HK-2 (cell line): ENCODE measurements around the gene SUPV3L1.
A peak's percentile ranks its signal among the peaks of the same experiment; 100 is the strongest.
"Not testable (repeated sequence)": the region's sequence is repeated elsewhere in the genome, so short reads cannot be mapped to it uniquely, and the experiment has no call there.

Source experiments
- DNase-seq: peaks from one replicate; pipeline ENCODE4 v3.0.0-alpha.2; 2018; ENCODE audit not compliant: unreplicated experiment

Gene SUPV3L1

GRCh38 chr10:69230128-69230527 lies 50.1 kb downstream of the SUPV3L1 start:
- no peak for DNase-seq

DNA sequence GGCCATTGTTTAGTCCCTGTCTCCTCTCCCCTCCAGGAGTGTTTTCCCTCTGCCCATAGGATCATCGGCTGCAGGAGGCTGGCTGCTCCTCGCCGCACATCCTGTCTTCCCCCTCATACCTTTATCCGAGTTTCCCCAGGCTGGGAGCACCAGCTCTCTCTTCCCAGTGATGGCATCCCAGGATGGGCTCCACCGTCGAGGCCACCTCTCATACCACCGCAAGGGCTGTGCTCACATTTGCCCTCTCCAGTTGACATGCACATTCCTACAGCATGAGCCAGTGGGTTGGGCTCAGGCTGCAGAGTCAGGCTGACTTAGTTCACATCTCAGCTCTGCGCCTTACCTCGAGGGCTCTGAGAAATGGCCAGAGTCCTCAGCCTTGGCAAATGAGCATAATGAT lies 52.2 kb downstream of the SUPV3L1 start:
- DNase-seq, result peak; percentile 54

DNA sequence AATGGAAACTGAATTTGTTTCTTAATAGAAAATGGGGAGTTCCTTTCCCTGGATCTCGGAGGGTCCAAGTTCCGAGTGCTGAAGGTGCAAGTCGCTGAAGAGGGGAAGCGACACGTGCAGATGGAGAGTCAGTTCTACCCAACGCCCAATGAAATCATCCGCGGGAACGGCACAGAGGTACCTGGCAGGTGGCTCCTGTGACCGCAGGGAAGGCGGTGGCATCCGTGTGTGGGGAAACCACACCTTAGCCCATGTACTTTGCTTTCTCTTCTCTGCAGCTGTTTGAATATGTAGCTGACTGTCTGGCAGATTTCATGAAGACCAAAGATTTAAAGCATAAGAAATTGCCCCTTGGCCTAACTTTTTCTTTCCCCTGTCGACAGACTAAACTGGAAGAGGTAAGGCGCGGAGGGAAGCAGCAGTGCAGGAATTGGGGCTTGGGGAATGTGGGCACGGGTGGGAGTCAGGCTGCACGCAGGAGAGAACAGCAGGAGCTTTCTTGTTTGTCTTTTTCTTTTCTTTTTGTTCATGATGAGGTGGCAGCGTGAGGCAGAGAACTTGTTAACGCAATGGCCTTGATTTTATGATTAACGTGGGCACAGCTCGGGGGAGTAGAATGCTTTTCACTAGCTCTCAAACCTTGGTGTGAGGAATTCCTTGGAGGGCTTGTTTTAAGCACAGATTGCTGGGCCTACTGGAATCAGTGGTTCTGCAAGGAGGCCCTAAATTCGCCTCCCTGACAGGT lies 52.9 kb downstream of the SUPV3L1 start:
- no peak for DNase-seq

- no peak for DNase-seq
Observed at GRCh38 chr10:69234447-69234846, 54.4 kb downstream of the SUPV3L1 start.

- peak; percentile 89 for DNase-seq
Observed at GRCh38 chr10:69237528-69238159, 57.6 kb downstream of the SUPV3L1 start.

DNA sequence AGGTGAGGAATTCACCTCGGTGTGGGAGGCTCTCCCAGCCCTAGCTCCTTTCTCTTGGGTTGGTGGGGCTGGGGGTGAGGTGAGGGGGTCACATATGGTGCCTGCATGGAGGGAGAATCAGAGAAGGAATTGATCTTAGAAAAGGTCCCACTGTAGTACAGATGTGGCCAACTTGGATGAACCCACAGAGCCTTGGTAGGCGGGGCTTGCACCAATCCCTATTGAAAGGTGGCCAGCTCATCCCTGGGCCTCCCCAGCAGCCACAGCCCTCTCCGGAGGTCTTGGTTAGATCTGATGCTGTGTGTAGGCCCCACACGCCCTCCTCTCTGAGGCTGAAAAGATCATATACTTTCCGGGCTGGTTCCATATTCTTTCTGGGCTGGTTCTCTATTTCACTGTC lies 59.1 kb downstream of the SUPV3L1 start:
- no peak for DNase-seq

DNA sequence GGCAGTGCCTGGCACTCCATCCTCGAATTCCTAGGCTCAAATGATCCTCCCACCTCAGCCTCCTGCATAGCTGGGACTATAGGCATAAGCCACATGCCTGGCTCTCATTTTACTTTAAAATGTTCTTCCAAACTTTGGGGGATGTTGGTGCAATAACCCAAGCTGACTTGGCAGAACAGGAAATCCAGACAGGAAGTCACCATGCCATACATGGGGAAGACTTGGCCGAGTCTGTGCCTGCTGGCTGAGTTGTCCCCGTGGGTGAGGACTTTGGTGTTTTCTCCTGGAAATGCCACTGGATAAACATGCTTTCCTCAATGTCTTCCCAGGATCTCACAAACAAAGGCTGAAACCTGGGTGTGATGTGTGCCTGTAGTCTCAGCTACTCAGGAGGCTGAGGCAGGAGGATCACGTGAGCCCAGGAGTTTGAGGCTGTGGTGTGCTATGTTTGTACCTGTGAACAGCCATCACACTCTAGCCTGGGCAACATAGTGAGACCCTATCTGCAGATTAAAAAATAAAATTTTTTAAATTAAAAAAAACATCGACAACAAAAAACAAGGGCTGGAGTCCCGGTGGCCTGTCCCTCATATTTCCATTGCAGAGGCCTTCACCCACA lies 59.9 kb downstream of the SUPV3L1 start:
- DNase-seq, result no peak

DNA sequence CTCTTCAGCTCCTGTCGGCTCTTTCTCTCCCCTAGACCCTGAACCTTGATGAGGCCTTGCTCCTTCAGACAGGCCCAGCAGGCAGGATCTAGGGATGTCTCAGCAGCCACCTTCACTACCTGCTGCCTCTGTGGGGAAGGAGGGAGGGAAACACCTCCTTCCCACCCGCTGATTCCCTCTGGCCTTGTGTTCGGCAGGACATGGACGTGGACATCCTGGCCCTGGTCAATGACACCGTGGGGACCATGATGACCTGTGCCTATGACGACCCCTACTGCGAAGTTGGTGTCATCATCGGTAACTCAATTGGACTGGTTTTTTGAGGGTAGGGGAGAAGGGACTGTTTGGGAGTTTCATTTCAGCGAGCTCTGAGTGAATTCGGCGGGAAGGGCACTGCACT lies 60.4 kb downstream of the SUPV3L1 start:
- DNase-seq, result no peak

GRCh38 chr10:69241575-69241974 lies 61.5 kb downstream of the SUPV3L1 start:
- no peak for DNase-seq

DNA sequence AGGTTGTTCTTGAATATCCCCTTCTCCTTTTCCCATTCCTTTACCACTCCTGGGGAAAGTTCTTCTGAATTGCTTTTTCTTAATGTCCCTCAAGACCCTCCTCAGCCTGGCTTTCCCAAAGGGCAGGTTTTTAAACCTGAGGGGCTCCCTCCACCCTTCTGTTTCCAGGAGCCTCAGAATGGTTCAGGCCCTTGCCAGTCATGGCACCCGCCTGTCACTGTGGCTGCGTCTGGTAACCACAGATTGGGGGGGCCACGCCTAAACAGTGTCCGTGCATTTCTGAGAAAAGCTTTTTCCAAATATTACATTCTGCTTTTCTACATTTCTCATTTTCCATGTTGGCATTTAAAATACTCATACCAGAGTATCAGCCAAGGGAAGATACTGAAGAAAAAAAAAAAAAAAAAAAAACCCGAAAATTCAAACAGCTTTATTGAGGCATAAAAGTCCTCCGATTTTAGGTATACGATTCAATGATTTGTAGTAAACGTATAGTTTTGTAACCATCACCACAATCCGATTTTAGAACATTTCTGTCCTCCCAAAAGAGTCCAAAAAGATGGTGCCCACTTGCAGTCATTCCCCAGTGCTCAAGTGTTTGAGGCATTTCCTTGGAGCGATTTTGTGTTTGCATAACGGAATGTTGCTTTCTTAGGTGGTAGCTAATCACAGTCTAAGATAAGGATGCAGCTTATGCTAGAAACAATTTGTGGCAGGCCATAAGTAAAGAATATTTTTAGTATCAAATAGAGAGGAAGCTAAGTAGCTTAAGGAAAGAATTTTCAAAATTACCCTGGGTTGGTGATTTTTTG lies 62.2 kb downstream of the SUPV3L1 start:
- no peak for DNase-seq

- no peak for DNase-seq
Observed at GRCh38 chr10:69242852-69243212, 62.8 kb downstream of the SUPV3L1 start.

- no peak for DNase-seq
Observed at GRCh38 chr10:69243817-69244216, 63.8 kb downstream of the SUPV3L1 start.

GRCh38 chr10:69246036-69246435 lies 66.0 kb downstream of the SUPV3L1 start:
- DNase-seq, result no peak

DNA sequence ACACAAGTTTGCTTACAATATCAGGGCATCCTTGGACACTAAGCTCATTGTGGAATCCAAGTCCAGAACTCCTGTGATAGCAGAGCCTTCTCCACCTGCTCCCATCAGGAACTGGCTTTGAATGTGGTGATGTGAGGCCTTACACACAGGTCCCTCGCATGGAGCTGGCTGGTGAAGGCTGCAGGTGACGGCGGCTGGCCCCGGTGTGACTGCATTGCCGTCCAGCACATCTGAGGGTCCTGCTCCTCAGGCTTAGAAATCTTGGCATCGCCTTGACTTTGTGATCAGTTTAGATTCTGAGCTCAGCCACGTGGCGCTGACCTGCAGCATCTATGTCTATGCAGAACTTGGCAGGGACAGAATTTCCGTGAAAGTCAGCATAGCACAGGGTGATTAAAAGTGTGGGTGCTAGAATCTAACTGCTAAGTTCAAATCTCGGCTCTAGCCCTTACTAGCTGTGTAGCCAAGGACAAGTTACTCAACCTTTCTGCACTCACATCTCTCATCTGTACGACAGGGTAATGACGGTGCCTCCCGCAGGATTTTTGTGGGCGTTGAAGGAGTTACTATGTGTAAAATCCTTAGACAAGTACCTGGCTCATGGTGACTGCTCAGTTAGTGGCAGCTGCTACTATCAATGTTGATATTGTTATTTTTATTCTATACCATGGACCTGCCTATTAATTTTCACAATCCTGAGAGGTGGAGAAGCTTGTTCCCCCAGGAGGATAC lies 66.7 kb downstream of the SUPV3L1 start:
- no peak for DNase-seq

GRCh38 chr10:69247313-69247710 lies 67.3 kb downstream of the SUPV3L1 start:
- no peak for DNase-seq

DNA sequence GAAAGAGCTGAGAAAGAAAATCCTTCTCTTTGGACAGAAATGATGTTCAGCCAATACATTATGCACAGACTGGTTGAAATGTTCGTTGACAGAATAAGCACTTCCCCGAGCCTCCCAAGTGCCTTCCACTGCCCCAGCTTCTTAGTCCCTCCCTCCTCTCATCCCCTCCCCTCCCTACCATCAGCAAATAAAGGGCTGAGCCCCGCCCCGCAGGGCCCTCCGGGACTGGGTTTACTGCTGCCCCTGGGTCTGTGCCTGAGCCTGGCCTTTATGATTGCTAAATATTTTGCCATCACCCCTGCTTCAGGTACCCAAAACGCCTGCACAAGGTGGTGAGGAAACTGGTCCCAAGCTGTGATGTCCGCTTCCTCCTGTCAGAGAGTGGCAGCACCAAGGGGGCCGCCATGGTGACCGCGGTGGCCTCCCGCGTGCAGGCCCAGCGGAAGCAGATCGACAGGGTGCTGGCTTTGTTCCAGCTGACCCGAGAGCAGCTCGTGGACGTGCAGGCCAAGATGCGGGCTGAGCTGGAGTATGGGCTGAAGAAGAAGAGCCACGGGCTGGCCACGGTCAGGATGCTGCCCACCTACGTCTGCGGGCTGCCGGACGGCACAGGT lies 68.2 kb downstream of the SUPV3L1 start:
- no peak for DNase-seq

DNA sequence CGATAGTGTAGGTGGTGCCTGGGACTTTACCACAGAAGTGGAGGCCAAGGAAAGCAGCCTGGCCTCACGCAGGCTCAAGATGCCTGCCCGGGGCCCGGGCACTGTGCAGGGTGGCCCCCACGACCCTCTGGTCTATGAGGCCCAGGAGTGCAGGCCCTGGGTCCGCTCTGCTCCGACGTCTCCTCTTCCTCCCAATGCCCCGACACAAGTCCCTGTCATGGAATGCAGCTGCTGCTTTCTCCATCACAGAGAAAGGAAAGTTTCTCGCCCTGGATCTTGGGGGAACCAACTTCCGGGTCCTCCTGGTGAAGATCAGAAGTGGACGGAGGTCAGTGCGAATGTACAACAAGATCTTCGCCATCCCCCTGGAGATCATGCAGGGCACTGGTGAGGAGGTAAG lies 70.0 kb downstream of the SUPV3L1 start:
- no peak for DNase-seq

- not testable (repeated sequence) for DNase-seq
Observed at GRCh38 chr10:69251417-69251816, 71.4 kb downstream of the SUPV3L1 start.

- no peak for DNase-seq
Observed at GRCh38 chr10:69253171-69253570, 73.1 kb downstream of the SUPV3L1 start.

GRCh38 chr10:69254877-69255276 lies 74.8 kb downstream of the SUPV3L1 start:
- no peak for DNase-seq
